Vagina (tissue), 2 donors: Measurements from ENCODE around the gene FGF12. TPM values are rescaled to one million over a fixed set of nuclear protein-coding genes. Genes with fewer than 3 reads are reported as not detected.

Experiments
- DNase-seq, 2 donors: peaks; one replicate each; pipeline ENCODE4 v3.0.0-alpha.2; 2017; ENCODE audit errors: extremely low spot score in 2 of 2
- H3K27ac ChIP-seq: fragments of 200-600 bp; sonication (generic); one replicate; pipeline ENCODE4 v1.5.1; 2019
- H3K27me3 ChIP-seq: fragments of 200-600 bp; sonication (generic); one replicate; pipeline ENCODE4 v1.5.1; 2019
- H3K36me3 ChIP-seq, 2 donors: fragments of 200-600 bp; sonication (generic); one replicate each; pipeline ENCODE4 v1.5.1; 2017 to 2019
- H3K4me1 ChIP-seq: fragments of 200-600 bp; sonication (generic); one replicate; pipeline ENCODE4 v1.5.1; 2019
- H3K4me3 ChIP-seq, 2 donors: fragments of 200-600 bp; sonication (generic); 1 replicate in 1 of 2; 2 replicates in 1 of 2; pipeline ENCODE4 v1.5.1; 2016 to 2019
- H3K9me3 ChIP-seq: fragments of 200-600 bp; sonication (generic); one replicate; pipeline ENCODE4 v1.5.1; 2019
- POLR2A ChIP-seq, 2 donors: fragments of 450-650 bp; IDR thresholded peaks; one replicate each; pipeline ENCODE4 v1.6.1; 2017; ENCODE audit warnings: antibody characterized with exemption in 2 of 2, mild to moderate bottlenecking in 2 of 2, moderate library complexity in 2 of 2
- POLR2AphosphoS5 ChIP-seq, 2 donors: sonication (generic); formaldehyde crosslinking; IDR thresholded peaks; one replicate each; pipeline ENCODE4 v1.9.0; 2017; ENCODE audit warnings: antibody characterized with exemption in 2 of 2, mild to moderate bottlenecking in 2 of 2, low read depth in 1 of 2; ENCODE audit not compliant: insufficient read depth in 1 of 2
- intact Hi-C: fragments of 100-400 bp; cut with DNase I; formaldehyde crosslinking; loops from one replicate; pipeline ENCODE4 v1.15.1; 2023
- total RNA-seq: library from RNA; depleted of rRNA; stranded (reverse); fragments of >200 nt; gene quantifications from one replicate; pipeline ENCODE4 v1.2.3, GENCODE V29; 2016
- TF ChIP-seq, protein P1 (sequence below), 3 experiments: fragments of 450-650 bp in 2 of 3; fragments of 200-600 bp in 1 of 3; sonication (generic) in 1 of 3; IDR thresholded peaks; one replicate each; pipeline ENCODE4 v1.5.1; 2017 to 2019; ENCODE audit warnings: antibody characterized with exemption in 3 of 3, mild to moderate bottlenecking in 2 of 3, moderate library complexity in 2 of 3

Gene FGF12
- total RNA-seq, 1 donor from 2014 or later = 1.5 TPM

DNA sequence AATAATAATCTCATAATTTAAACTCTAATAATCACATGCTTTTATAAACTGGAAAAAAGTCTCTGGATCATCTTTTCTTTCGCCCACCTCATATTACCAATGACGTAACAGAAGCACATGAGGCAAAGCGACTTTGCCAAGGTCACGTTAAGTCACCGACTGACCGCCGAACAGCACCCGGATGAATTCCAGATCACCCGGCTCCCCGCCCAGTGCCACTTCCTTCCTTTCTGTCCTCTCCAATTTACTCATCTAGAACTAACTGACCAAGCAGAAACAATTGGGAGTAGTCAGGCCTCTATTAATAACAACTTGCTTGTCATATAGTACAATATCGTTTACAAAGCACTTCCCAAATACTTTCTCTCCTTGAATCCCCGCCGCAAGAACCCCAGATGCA is 21.1 kb downstream of the FGF12 start:
- no peak for DNase-seq
- TF ChIP-seq POLR2AphosphoS5 (IDR thresholded peaks at IDR 0.05; ENCODE audit: insufficient read depth in 1 of 2, low read depth in 1 of 2) = no peak
- TF ChIP-seq, protein P1, sequence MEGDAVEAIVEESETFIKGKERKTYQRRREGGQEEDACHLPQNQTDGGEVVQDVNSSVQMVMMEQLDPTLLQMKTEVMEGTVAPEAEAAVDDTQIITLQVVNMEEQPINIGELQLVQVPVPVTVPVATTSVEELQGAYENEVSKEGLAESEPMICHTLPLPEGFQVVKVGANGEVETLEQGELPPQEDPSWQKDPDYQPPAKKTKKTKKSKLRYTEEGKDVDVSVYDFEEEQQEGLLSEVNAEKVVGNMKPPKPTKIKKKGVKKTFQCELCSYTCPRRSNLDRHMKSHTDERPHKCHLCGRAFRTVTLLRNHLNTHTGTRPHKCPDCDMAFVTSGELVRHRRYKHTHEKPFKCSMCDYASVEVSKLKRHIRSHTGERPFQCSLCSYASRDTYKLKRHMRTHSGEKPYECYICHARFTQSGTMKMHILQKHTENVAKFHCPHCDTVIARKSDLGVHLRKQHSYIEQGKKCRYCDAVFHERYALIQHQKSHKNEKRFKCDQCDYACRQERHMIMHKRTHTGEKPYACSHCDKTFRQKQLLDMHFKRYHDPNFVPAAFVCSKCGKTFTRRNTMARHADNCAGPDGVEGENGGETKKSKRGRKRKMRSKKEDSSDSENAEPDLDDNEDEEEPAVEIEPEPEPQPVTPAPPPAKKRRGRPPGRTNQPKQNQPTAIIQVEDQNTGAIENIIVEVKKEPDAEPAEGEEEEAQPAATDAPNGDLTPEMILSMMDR (IDR thresholded peaks at IDR 0.05) = no peak
- TF ChIP-seq POLR2A (IDR thresholded peaks at IDR 0.05) = no peak
- Histone ChIP-seq H3K27ac (no peak overlapping the region), H3K36me3 (no peaks in the 10 kb centered on the region), H3K4me3 (no peak overlapping the region), H3K4me1 (no peaks in the 10 kb centered on the region), H3K27me3 (no peaks in the 10 kb centered on the region), H3K9me3 (no peaks in the 10 kb centered on the region)
- intact Hi-C loops = no loop called here

- Histone ChIP-seq H3K27ac (no peak overlapping the region), H3K36me3 (no peaks in the 10 kb centered on the region), H3K4me3 (no peak overlapping the region), H3K4me1 (no peaks in the 10 kb centered on the region), H3K27me3 (no peaks in the 10 kb centered on the region), H3K9me3 (no peaks in the 10 kb centered on the region)
- intact Hi-C loops = no loop called here
- no peak for TF ChIP-seq POLR2AphosphoS5 (IDR thresholded peaks at IDR 0.05; ENCODE audit: insufficient read depth in 1 of 2, low read depth in 1 of 2)
- TF ChIP-seq POLR2A (IDR thresholded peaks at IDR 0.05) = no peak
- TF ChIP-seq, protein P1 (IDR thresholded peaks at IDR 0.05) = no peak
- DNase-seq = no peak
These were observed 26.5 kb downstream of the FGF12 start for GRCh38 chr3:192700885-192701284.

GRCh38 chr3:192696943-192697587 is 30.3 kb downstream of the FGF12 start:
- intact Hi-C loops = no loop called here
- H3K4me1 ChIP-seq = no peaks in the 10 kb centered on the region
- DNase-seq = no peak
- no peaks in the 10 kb centered on the region for H3K9me3 ChIP-seq
- H3K4me3 ChIP-seq = no peak overlapping the region
- no peak overlapping the region for H3K27ac ChIP-seq
- no peak for TF ChIP-seq POLR2A (IDR thresholded peaks at IDR 0.05)
- TF ChIP-seq, protein P1 (IDR thresholded peaks at IDR 0.05) = no peak
- TF ChIP-seq POLR2AphosphoS5 (IDR thresholded peaks at IDR 0.05; ENCODE audit: insufficient read depth in 1 of 2, low read depth in 1 of 2) = no peak
- no peaks in the 10 kb centered on the region for H3K27me3 ChIP-seq
- no peaks in the 10 kb centered on the region for H3K36me3 ChIP-seq

- H3K27me3 ChIP-seq = no peaks in the 10 kb centered on the region
These were observed 39.7 kb downstream of the FGF12 start for GRCh38 chr3:192687488-192688152.

More at GRCh38 chr3:192687488-192688152, 39.7 kb downstream of the FGF12 start:
- Histone ChIP-seq H3K4me1 (no peaks in the 10 kb centered on the region), H3K27ac (no peak overlapping the region), H3K4me3 (no peak overlapping the region), H3K9me3 (no peaks in the 10 kb centered on the region), H3K36me3 (no peaks in the 10 kb centered on the region)
- no peak for DNase-seq
- TF ChIP-seq, protein P1 (IDR thresholded peaks at IDR 0.05) = no peak
- no peak for TF ChIP-seq POLR2A (IDR thresholded peaks at IDR 0.05)
- TF ChIP-seq POLR2AphosphoS5 (IDR thresholded peaks at IDR 0.05; ENCODE audit: insufficient read depth in 1 of 2, low read depth in 1 of 2) = no peak
- intact Hi-C loops = no loop called here
